ENCODE results near the gene PALM3.

DNA sequence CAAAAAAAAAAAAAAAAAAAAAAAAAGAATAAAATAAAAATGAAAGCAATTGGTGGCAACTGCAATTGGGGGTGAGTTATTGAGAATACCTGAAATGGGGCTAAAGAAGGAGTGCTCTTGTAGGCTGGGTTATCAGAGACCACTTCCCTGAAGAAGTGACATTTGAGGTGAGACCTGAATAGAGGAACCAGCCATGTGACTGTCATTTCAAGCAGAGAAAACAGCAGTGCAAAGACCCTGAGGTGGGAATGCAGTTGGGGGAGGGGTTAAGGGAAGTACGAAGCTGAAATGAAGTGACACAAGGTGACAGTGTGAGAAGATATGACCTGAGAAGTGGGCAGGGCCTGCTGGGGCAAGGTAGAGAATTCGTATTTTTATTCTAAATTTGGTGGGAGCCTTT lies 4.3 kb upstream of the PALM3 start:
- TF ChIP-seq, protein P1, sequence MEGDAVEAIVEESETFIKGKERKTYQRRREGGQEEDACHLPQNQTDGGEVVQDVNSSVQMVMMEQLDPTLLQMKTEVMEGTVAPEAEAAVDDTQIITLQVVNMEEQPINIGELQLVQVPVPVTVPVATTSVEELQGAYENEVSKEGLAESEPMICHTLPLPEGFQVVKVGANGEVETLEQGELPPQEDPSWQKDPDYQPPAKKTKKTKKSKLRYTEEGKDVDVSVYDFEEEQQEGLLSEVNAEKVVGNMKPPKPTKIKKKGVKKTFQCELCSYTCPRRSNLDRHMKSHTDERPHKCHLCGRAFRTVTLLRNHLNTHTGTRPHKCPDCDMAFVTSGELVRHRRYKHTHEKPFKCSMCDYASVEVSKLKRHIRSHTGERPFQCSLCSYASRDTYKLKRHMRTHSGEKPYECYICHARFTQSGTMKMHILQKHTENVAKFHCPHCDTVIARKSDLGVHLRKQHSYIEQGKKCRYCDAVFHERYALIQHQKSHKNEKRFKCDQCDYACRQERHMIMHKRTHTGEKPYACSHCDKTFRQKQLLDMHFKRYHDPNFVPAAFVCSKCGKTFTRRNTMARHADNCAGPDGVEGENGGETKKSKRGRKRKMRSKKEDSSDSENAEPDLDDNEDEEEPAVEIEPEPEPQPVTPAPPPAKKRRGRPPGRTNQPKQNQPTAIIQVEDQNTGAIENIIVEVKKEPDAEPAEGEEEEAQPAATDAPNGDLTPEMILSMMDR (IDR thresholded peaks at IDR 0.05) = no peak
- no peak for TF ChIP-seq POLR2A (IDR thresholded peaks at IDR 0.05)
